BE2C (cell line): Measurements from ENCODE around the gene TENM4.
A peak's percentile ranks its signal among the peaks of the same experiment; 100 is the strongest.

Experiments used
- DNase-seq: peaks from one replicate; pipeline ENCODE4 v3.0.0-alpha.2; 2020
- H3K27me3 ChIP-seq: fragments of 250-450 bp; sonication (Bioruptor Pico); 2 replicates; pipeline ENCODE4 v1.5.1; 2020; ENCODE audit warnings: mild to moderate bottlenecking
- H3K36me3 ChIP-seq: fragments of 250-450 bp; sonication (Bioruptor Pico); 2 replicates; pipeline ENCODE4 v1.5.1; 2020; ENCODE audit warnings: mild to moderate bottlenecking
- H3K4me1 ChIP-seq: fragments of 250-450 bp; sonication (Bioruptor Pico); 2 replicates; pipeline ENCODE4 v1.5.1; 2020
- H3K4me3 ChIP-seq: 2 replicates; pipeline ENCODE4 v1.5.1; 2011; ENCODE audit warnings: low read depth, low read length
- H3K9me3 ChIP-seq: fragments of 250-450 bp; sonication (Bioruptor Pico); 2 replicates; pipeline ENCODE4 v1.5.1; 2020
- TF ChIP-seq, protein P1 (sequence below): IDR thresholded peaks from 2 replicates; pipeline ENCODE4 v1.5.1; 2012; ENCODE audit warnings: mild to moderate bottlenecking, low read depth, low read length

TENM4 gene

DNA sequence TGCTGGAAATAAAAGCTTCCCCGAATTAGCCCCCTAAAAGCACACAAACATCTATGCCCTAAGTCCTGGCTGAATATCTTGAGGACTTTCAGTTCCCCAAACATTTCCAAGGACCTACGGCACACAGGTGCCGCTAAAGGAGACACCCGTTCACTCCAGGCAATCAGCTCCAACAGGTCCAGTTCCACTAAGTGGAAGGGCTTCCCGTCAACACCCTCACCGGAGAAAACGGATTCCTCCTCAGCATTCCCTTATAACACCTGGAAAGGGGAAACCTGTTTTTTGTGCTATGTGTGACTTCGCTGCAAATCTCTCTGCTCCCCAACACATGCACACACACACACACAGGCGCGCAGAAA lies 3.9 kb downstream of the TENM4 start:
- Histone ChIP-seq H3K9me3 (no peaks in the 10 kb centered on the region), H3K4me1 (no peaks in the 10 kb centered on the region; the same call in 1 of the 2 replicates), H3K36me3 (no peaks in the 10 kb centered on the region), H3K27me3 (peaks cover 67% of the 10 kb centered on the region), H3K4me3 (peak overlapping the region; percentile 58)
- no peak for DNase-seq
- TF ChIP-seq, protein P1, sequence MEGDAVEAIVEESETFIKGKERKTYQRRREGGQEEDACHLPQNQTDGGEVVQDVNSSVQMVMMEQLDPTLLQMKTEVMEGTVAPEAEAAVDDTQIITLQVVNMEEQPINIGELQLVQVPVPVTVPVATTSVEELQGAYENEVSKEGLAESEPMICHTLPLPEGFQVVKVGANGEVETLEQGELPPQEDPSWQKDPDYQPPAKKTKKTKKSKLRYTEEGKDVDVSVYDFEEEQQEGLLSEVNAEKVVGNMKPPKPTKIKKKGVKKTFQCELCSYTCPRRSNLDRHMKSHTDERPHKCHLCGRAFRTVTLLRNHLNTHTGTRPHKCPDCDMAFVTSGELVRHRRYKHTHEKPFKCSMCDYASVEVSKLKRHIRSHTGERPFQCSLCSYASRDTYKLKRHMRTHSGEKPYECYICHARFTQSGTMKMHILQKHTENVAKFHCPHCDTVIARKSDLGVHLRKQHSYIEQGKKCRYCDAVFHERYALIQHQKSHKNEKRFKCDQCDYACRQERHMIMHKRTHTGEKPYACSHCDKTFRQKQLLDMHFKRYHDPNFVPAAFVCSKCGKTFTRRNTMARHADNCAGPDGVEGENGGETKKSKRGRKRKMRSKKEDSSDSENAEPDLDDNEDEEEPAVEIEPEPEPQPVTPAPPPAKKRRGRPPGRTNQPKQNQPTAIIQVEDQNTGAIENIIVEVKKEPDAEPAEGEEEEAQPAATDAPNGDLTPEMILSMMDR = no peak

DNA sequence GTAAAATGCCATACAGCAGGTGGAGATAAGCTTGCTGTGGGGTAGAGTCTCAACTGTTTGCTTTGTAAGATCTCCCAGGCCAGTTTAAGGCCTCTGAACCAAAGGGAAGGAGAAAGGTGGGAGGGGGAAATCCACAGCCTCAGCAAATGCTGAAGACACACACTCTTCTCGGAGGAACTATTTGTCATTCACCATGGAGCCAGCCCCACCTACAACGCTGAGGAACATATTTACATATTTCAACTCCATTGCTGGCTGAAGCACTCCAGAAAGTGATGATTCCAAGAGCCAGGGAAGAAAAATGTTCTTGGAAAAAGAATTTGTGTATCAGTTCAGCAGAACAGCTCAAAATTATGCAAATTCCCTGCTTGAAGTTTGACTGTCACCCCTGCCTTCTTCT lies 6.5 kb downstream of the TENM4 start:
- TF ChIP-seq, protein P1 = no peak
- Histone ChIP-seq H3K4me3 (no peak overlapping the region), H3K9me3 (no peaks in the 10 kb centered on the region), H3K36me3 (no peaks in the 10 kb centered on the region), H3K27me3 (peaks cover 43% of the 10 kb centered on the region), H3K4me1 (no peaks in the 10 kb centered on the region)
- DNase-seq = no peak

DNA sequence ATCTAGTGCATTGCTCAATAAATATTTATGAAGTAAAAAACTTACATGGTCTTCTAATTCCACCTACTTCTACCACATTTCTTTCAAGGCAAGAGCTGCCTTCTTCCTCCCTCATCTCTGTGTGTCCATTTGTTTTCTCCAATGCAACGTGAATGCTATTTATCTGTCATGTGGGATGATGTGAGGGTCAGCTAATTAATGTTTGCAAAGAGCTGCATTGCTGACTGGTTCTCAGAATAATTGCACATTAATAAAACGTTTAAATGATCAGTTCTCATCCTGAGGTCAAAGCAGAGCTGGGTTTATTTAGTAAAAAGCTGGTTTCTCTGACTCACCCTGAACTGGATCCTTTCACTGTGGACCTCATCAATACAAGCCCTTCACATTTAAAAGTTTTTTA lies 8.7 kb downstream of the TENM4 start:
- H3K9me3 ChIP-seq = no peaks in the 10 kb centered on the region
- DNase-seq = no peak

DNA sequence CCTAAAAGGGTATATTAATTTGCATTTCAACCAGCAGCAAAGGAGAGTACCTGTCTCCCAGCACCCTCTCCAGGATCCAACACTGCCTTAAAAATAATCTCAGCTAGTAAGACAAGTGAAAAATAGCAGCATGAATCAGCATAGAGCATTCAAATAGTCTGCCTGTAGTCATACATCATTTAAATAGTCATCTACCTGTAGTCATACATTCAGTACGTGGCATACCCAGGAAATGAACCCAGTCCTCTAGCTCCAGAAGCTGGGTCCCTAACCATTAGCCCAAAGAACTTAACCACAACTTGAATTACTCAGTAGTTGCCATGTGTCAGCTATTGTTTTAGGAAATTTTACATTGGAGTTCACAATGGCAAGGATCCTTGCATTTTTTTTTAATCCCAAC lies 9.3 kb downstream of the TENM4 start:
- Histone ChIP-seq H3K4me1 (no peaks in the 10 kb centered on the region), H3K27me3 (peaks cover 15% of the 10 kb centered on the region), H3K36me3 (no peaks in the 10 kb centered on the region), H3K9me3 (no peaks in the 10 kb centered on the region), H3K4me3 (no peak overlapping the region)
- TF ChIP-seq, protein P1 = no peak
- no peak for DNase-seq

More for the DNA sequence above, 8.7 kb downstream of the TENM4 start:
- TF ChIP-seq, protein P1 = no peak
- H3K36me3 ChIP-seq = no peaks in the 10 kb centered on the region
- H3K4me1 ChIP-seq = no peaks in the 10 kb centered on the region
- peaks cover 21% of the 10 kb centered on the region for H3K27me3 ChIP-seq
- H3K4me3 ChIP-seq = no peak overlapping the region

DNA sequence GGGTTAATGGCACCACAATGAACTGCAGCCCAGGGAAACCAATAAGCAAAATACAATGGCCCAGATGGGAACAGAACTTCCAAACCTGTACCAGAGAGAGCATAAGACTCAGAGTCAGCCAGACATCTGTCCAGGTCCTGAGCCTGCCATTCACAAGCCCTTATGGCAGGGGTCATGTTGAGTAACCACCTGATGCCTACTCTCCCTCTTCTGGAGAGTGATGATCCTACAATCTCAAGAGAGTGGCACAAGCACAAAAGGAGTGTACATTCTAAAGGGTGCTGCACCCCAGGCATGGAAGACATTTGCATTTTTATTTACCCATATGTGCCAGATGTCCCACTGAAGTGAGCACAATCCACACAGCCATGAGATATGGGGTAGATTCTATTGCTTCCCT lies 10.6 kb downstream of the TENM4 start:
- TF ChIP-seq, protein P1 = 0 out of 2 replicates have a peak, but pooled peaks have one; percentile 12
- H3K4me1 ChIP-seq = no peaks in the 10 kb centered on the region
- H3K27me3 ChIP-seq = peaks cover 3% of the 10 kb centered on the region
- no peaks in the 10 kb centered on the region for H3K9me3 ChIP-seq
- no peak for DNase-seq
- no peaks in the 10 kb centered on the region for H3K36me3 ChIP-seq
- H3K4me3 ChIP-seq = no peak overlapping the region

DNA sequence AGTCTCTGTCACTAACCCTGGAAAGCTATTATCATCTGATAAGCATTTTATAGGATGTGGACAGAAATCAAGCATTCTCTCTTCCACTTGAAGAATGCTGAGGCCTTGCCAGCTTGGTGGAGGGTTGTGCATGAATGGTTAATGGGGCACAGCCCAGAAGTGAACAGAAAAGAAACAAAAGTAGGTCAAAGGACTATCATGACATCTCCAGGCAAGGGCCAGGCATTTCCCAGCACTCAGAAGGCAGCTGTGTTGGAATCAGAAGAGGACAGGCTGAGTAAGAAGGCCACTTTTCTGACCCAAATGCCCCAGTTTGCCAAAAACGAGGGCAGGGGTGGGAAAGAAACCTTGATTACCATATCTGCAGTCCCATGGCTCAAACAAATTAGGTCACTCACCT lies 12.4 kb downstream of the TENM4 start:
- no peaks in the 10 kb centered on the region for H3K27me3 ChIP-seq
- TF ChIP-seq, protein P1 = no peak
- H3K4me3 ChIP-seq = no peak overlapping the region
- no peaks in the 10 kb centered on the region for H3K4me1 ChIP-seq
- H3K9me3 ChIP-seq = no peaks in the 10 kb centered on the region
- H3K36me3 ChIP-seq = no peaks in the 10 kb centered on the region
- DNase-seq = no peak
